HG02840 (cell line): ENCODE data around the gene KRT32.

ENCODE experiments used
- ATAC-seq: cut with Tn5 transposase; IDR thresholded peaks from one replicate; pipeline ENCODE4 v1.9.1; 2021; ENCODE audit warnings: mild to moderate bottlenecking, moderate library complexity, moderate number of reproducible peaks; ENCODE audit not compliant: unreplicated experiment, low FRiP score

The KRT32 gene

GRCh38 chr17:41466988-41467387 lies at the start of gene KRT32:
Gene KRT32, minus strand, starts transcription at chr17:41467386. Its CDS starts 61 bp downstream, at chr17:41467325.
- ATAC-seq, result no peak

DNA sequence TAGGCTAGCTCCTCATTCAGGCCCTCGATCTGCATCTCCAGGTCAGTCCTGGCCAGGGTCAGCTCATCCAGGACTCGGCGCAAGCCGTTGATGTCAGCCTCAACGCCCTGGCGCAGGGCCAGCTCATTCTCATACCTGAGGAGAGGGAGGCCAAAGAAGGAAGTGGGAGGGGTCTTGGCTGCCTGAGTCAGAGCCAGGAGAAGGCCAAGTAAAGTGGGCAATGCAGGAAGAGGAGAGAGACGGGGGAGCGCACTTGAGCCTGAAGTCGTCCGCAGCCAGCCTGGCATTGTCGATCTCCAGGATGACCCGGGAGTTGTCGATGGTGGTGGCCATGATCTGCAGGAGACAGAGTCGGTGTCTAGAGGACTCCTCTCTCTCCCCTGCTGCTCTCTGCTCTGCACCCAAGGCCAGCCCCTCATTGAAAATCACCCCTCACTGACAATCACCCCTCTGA lies 49.7 kb upstream of the KRT32 start:
- no peak for ATAC-seq

DNA sequence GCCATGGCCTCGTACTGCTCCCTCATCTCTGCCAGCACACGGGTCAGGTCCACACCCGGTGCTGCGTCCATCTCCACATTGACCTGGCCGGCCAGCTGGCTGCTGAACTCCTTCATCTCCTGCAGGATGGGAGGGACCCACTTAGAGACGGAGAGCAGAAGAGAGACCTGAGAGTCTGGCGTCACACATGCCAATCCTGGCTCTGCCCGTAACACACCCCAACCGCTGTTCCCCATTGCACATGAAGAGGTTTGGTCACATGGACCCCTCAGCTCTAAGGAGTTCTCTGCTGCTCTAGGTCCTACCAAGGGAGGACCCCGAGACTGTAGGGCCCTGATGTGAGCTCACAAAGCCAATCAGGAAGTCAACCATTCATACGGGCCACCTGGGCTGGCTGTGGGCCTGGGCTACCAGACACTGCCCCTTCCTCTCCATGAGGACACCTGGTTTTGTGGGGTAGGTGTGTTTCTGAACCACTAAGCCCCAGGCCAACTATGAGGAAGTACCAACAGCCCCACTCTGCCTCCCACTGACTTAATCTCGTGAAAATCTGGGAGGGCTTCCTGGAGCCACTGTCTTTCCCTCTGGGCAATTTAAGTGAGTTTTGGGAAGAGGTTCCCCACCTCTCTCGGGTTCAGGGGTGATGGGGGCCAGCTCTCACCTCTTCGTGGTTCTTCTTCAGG lies 49.1 kb upstream of the KRT32 start:
- no peak for ATAC-seq

- no peak for ATAC-seq
These were observed 46.0 kb upstream of the KRT32 start for GRCh38 chr17:41513168-41513547.

GRCh38 chr17:41512546-41513167 lies 45.5 kb upstream of the KRT32 start:
- no peak for ATAC-seq

DNA sequence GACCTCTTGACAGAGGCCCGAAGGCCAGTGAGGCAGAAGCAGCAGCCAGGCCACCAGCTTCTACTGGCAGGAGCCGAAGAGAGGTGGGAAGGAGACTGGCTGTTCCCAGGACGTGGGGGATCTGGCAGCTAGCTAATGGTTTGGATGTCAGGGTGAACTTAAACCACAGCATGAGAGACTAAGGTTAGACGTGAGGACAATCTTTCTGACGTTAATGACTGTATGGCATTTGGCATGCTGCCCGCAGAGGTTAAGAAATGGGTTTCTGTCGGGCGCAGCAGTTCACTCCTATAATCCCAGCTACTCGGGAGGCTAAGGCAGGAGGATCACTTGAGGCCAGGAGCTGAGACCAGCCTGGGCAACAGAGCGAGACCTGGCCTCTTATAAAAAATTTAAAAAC lies 44.5 kb upstream of the KRT32 start:
- no peak for ATAC-seq

DNA sequence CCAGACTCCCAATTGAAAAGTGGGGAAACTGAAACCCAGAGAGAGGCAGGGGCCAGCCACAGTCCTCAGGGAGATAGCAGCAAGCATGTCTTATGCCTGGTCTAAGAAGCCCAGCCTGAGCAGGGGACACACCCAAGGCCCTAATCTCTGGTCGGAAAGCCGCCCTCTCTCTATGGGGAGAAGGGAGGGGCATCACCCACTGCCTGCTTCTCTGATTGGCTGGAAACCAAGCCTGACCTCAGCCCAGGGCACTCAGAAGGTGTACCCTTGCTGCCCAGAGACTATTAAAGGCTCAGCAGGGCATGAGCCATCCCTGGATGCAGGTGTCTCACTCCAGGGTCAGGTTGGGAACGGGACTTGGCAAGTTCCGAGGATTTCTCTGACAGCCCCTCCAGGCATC lies 43.9 kb upstream of the KRT32 start:
- ATAC-seq, result no peak

GRCh38 chr17:41510251-41511065 lies 43.3 kb upstream of the KRT32 start:
- no peak for ATAC-seq

DNA sequence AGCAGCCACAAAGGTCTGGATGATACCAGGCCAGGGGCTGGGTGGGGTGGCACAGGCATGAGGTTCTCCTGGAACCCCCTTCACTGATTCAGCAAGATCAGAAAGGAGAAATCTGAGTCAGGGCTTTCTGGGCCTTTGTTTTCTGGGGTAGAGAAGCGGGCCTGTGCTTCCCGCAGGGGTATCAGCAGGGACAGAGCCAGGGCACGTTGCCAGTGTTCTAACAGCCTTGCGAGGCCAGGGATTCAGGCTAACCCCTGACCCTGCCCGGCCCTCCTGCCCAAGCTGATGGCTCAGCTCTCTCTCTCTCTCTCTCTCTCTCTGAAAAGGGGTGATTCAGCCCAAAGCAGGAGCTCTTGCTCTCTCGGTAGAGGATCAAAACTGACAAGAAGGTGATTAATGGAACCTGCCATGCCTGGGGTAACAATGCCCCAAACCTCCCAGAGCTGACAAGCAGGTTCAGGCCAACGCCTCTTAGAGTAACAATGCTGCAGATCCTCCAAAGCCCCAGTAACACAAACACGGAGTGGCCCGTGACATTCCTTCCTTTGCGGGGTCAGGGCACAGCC lies 40.2 kb upstream of the KRT32 start:
- ATAC-seq, result no peak

DNA sequence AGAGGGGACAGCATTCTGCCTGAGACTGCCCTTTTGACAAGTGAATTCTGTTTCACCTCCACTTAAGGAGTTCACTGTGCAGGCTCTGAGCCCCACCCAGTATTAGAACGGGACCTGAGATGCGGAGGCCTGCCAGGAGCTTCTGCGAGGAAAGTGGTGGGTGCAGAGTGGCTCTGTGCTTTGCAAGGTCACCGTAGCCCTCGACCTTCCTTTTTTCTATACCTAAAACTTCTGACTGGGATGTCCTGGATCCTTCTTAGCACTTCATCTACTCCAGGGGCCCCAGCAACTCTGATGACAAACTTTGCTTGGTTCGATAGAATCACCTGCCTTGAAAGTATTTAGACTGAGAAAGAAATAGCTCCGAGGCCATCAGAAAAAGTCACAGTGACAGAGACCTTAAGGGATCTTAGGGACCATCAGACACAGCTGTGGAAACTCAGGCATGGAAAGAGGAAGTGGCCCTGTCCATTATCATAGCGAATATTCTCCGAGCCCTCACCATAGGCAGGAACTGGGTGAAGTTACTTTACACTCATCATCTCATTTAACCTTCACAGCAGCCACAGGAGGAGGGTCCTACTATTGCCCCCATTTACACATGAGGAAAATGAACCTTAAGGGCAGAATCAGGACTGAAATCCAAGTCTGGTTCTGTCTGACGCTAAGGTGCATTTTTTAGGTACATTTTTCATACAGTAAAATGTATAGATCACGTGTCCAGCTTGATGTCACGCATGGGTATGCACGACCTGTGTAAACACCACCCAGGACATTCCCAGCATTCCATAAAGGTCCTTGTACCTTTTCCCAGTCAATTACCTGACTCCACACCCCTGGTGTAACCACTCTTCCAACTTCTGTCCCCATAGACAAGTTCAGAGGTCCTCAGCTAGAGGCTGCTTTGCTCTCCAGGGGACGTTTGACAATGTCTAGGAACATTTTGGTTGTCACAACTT lies 38.9 kb upstream of the KRT32 start:
- ATAC-seq, result no peak

GRCh38 chr17:41505007-41505808 lies 38.0 kb upstream of the KRT32 start, which contains the start of gene KRT13:
Gene KRT13, minus strand, starts transcription at chr17:41505612. Its CDS starts 62 bp downstream, at chr17:41505550.
- ATAC-seq, result no peak

DNA sequence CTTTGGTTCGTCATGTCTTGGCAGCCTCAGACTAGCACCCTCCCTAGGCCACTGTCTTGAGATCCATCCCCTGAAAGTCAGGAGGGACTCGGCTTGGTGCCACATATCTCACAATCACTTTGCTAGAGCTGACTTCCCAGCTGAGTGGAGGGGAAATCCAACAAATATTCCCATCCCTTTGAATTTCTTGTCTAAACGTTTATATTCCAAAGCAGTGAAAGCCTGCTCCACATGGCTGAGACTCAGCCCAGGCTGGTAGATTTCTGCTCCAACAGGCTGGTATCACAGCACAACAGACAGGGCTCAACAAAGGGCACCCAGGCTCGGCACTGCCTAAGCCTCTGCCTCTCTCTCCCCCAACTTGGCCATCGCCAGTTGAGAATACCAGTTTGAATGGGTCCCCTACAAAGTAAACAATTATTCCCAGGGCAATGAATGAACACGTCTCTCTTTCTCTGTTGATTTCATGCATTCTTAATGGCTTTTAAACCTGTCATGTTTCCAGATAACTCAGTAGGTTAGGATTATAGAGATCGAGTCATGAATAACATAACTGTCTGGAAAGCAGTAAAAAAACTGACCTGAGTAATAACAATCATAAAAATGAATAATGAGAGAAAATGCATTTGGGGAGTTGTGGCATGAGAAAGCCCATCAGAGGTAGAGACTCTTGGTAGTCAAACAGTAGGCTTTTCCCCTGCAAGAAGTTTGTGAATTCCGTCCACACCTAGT lies 37.2 kb upstream of the KRT32 start:
- ATAC-seq, result no peak

GRCh38 chr17:41503202-41503601 lies 36.0 kb upstream of the KRT32 start:
- no peak for ATAC-seq

DNA sequence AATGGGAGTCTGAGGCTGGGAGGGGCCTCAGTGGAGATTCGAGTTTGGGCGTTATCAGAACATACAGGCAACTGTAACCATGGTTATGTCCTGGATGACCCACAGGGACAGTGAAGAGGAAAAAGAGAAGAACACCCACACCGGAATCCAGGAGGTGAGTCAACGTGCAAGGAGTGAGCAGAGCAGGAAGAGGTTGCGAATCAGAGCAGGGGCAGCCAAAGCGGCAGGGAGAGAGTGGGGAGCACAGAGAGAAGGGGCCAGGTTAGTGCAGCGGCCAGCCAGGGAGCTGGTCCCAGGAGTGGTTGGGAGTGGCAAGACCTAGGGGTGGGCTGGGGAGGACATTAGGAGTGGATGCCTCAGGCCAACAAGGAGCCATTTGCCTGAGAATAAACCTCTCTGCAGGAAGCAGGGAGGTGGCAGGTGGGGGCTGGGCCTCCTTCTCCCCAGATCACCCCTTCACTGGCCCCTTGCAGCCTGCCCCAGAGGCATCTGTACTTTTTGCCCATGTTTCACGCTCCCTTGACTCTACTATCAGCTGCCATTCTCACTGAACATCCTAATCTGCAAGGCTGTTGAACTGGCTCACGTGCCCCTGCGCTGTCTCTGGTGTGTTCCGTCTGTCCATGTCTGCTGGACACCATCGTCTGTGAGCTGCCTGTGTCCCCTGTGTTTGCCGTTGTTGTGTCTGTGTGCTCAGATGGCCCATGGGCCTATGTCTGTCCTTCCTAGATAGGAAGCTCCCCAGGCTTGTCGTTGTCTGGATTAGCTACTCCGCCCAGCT lies 33.1 kb upstream of the KRT32 start:
- no peak for ATAC-seq

DNA sequence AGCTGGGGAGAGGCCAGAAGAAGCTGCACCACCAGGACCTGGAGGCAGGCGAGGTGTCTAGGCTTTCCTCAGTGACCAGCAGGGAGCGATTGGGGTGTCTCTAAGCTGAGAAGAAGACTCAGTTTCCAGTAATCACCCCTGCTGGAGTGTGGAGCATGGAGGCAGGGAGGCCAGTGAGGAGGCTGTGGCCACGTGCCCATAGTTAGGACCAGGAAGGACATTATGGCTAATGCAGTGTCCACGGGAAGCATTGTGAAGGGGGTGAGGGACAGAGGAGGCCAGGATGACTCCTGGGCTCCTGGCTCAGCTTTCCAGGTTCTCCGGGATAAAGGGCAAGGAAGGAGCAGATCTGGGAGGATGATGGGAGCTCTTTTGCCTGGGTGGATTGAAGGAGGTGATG lies 32.5 kb upstream of the KRT32 start:
- ATAC-seq, result no peak

DNA sequence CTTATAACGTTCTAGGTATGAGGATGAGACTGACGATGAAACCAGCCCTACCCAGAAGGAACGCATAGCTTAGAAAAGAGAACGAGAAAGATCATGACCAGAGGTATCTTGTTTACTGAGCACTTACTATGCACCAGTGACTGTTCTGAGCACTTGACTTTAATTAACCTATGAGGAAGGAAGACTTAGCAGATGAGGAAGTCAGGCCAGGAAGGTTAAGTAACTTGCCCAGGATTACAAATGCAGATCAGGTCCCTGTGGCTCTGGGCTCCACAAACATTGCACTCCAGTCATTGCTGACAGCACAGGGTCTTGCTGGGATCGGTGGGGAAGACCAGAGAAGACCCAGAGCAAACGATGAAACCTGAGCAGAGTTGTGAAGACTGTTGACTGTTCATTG lies 31.1 kb upstream of the KRT32 start:
- ATAC-seq, result no peak

DNA sequence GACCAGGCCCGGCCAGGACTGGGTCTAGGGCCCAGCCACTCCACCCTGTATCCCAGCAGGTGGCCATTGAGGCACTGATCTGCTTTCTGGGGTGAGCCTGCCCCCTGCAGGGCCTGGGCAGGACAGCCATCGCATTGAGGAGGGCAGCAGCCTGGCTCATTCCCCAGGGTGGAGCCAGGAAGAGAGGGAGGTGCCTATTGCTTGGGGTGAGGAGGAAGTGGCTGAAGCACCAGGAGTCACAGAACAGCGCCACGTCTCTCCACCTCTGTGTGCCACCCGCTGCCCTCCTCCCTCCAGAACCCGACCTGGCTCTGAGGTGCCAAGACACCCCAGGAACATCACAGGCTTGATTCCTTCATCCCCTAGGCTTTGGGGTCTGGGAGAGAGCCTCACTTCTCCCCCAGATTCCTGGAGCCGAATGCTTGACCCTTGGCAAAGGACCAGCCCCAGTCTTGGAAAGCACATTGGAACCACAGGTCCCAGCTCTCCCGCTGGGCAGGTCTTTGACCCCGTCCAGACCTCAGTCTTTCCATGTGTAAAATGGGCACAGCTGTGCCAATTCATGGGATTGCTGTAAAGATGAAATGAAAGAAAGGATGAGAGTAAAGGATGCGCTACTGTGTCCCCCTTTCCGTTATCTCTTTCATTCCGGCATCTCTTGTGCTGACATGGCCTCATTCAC lies 29.8 kb upstream of the KRT32 start:
- ATAC-seq, result no peak
